HG03354 (cell line): ENCODE measurements around the gene FADS2.

Experiments used
- ATAC-seq: cut with Tn5 transposase; IDR thresholded peaks from one replicate; pipeline ENCODE4 v1.9.1; 2021; ENCODE audit warnings: mild to moderate bottlenecking; ENCODE audit not compliant: unreplicated experiment, poor library complexity, severe bottlenecking

The FADS2 gene

DNA sequence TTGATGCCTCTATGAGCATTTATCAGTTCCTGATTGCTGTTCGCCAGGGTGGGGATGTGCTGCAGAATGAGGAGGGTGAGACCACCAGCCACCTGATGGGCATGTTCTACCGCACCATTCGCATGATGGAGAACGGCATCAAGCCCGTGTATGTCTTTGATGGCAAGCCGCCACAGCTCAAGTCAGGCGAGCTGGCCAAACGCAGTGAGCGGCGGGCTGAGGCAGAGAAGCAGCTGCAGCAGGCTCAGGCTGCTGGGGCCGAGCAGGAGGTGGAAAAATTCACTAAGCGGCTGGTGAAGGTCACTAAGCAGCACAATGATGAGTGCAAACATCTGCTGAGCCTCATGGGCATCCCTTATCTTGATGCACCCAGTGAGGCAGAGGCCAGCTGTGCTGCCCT lies 32.6 kb upstream of the FADS2 start:
- no peak for ATAC-seq

DNA sequence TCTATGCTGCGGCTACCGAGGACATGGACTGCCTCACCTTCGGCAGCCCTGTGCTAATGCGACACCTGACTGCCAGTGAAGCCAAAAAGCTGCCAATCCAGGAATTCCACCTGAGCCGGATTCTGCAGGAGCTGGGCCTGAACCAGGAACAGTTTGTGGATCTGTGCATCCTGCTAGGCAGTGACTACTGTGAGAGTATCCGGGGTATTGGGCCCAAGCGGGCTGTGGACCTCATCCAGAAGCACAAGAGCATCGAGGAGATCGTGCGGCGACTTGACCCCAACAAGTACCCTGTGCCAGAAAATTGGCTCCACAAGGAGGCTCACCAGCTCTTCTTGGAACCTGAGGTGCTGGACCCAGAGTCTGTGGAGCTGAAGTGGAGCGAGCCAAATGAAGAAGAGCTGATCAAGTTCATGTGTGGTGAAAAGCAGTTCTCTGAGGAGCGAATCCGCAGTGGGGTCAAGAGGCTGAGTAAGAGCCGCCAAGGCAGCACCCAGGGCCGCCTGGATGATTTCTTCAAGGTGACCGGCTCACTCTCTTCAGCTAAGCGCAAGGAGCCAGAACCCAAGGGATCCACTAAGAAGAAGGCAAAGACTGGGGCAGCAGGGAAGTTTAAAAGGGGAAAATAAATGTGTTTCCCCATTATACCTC lies 32.1 kb upstream of the FADS2 start:
- ATAC-seq = no peak

GRCh38 chr11:61797263-61797944 lies 30.7 kb upstream of the FADS2 start:
- ATAC-seq = no peak

- ATAC-seq = no peak
Measured at GRCh38 chr11:61799665-61800284, 28.3 kb upstream of the FADS2 start.

- no peak for ATAC-seq
Measured at GRCh38 chr11:61800331-61801281, 27.5 kb upstream of the FADS2 start.

GRCh38 chr11:61802605-61803004 lies 25.5 kb upstream of the FADS2 start:
- ATAC-seq = no peak

DNA sequence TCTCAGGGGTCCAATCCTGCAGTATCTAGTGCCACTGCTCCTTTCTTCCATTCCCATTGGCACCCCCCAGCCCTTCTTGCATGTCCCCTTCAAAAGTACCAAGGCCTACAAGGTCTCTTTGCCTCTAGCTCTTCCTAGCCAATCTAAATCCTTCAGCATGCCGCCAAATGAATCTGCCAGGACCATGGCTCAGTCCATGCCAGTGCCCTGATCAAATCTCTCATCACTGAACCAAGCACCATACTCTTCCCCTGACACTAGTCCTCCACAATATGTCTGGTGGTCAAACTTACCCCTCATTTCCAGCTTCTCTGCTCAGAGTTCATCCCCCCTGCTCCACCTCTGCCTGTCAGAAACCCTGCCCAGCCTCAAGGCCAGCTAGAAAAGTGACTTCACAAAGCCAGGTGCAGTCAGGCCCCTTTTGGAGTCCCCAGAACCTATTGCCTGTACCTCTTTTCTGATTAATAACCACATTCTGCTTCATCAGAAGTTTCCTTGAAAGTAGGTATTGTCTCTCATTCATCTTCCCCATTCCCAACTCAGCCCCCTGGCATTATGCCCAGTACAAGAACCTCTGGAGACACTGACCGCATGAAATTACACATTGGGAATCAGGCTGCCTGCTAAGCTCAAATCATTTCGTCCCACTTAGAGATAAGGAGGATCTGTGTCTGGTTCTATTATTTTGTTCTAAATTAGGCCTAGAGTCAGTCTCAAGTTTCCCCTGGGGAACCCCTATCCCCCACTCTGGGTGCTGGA lies 24.0 kb upstream of the FADS2 start:
- ATAC-seq = no peak

GRCh38 chr11:61805146-61805545 lies 23.0 kb upstream of the FADS2 start:
- no peak for ATAC-seq

- ATAC-seq = no peak
Measured at GRCh38 chr11:61806785-61807184, 21.3 kb upstream of the FADS2 start.

GRCh38 chr11:61810671-61811175 lies 17.4 kb upstream of the FADS2 start:
- ATAC-seq = no peak

DNA sequence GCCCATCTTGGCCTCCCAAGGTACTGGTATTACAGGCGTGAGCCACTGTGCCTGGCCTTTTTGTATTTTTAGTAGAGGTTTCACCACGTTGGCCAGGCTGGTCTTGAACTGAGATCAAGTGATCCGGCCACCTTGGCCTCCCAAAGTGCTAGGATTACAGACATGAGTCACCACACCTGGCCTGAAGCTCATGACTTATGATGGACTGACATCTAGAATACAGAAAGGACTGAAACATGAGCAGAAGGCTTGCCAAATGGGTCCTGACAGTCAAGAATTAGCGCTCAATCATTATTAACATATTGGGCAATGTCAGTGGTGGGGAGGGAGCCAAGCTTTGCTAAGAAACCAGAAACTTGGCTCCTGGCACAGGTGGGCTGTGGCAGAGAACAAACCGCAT lies 16.3 kb upstream of the FADS2 start:
- ATAC-seq = no peak

GRCh38 chr11:61812736-61813411 lies 15.2 kb upstream of the FADS2 start:
- ATAC-seq = no peak

- no peak for ATAC-seq
Measured at GRCh38 chr11:61814247-61814957, 13.7 kb upstream of the FADS2 start.

GRCh38 chr11:61814958-61815789 lies 12.9 kb upstream of the FADS2 start:
- ATAC-seq = peak; percentile 55

GRCh38 chr11:61815790-61816735 lies 12.0 kb upstream of the FADS2 start:
- peak; percentile 50 for ATAC-seq

DNA sequence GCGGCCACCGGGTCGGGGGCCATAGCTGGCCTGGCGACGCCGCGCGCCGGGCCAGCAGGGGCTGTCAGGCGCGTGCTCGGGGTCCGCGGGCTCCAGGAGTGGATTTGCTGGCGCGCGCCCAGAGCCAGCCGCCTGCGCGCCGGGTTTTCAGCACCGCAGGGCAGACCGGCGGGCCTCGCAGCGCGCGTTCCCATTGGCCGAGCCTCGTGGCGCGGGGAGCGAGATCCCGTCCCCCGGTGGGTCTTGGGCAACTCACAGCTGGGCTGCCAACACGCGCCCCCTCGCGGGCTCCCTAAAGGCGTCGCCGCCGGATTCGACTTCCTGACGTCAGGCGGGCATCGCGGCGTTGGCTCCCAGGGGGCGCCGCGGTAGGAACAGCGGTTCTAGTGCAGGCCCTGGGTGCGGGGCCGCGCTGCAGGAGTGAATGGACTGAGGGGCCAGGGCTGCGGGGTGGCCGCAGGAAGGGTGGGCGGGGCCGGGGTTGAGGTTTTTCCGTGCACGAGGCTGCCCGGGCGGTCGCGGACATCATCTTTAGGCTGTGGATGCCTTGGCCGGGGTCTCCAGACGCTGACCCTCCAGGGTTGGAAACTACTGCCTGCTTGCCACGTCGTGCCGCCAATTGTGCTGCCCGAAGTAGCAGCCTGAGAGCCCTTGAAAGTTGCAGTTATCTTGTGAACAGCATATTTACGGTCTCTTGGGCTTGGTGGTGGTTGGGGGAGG lies 11.2 kb upstream of the FADS2 start, which contains the start of gene FADS1:
Gene FADS1 (minus strand): TSS at position 268 of the 720 bp plus-strand sequence. CDS start 74 bp downstream, at position 194.
- peak; percentile 56 for ATAC-seq
